IPS-15b (cell line): ENCODE results near the gene CMKLR1.

Experiments used
- H3K27me3 ChIP-seq: one replicate; pipeline ENCODE4 v1.6.1; 2013; ENCODE audit warnings: low read length; ENCODE audit not compliant: control insufficient read depth, insufficient read depth
- H3K36me3 ChIP-seq: one replicate; pipeline ENCODE4 v1.6.1; 2013; ENCODE audit warnings: low read length; ENCODE audit not compliant: control insufficient read depth, insufficient read depth
- H3K4me1 ChIP-seq: one replicate; pipeline ENCODE4 v1.6.1; 2013; ENCODE audit warnings: mild to moderate bottlenecking, low read length; ENCODE audit not compliant: control insufficient read depth, insufficient read depth
- H3K4me3 ChIP-seq: one replicate; pipeline ENCODE4 v1.5.1; 2013; ENCODE audit warnings: low read depth, low read length
- H3K9ac ChIP-seq: one replicate; pipeline ENCODE4 v1.6.1; 2013; ENCODE audit warnings: low read depth, mild to moderate bottlenecking, low read length
- H3K9me3 ChIP-seq: one replicate; pipeline ENCODE4 v1.6.1; 2013; ENCODE audit warnings: mild to moderate bottlenecking, low read length; ENCODE audit not compliant: control insufficient read depth, insufficient read depth

Gene CMKLR1

DNA sequence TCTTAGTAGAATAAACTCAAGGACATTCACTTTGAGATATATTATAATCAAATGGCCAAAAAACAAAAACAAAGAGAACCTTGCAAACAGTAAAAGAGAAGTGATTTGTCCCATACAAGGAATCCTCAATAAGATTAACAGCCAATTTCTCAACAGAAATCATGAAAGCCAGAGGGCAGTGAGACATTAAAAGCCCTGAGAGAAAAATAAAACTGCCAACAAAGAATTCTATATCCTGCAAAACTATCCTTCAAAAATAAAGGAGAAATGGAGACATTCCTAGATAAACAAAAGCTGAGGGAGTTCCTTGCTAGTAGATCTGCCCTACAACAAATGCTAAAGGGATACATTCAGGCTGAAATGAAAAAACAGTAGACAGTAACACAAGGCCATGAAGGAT, 78.1 kb downstream of the CMKLR1 start:
- Histone ChIP-seq H3K36me3 (no peaks in the 10 kb centered on the region), H3K9ac (no peak overlapping the region), H3K4me1 (no peaks in the 10 kb centered on the region), H3K9me3 (peaks cover 10% of the 10 kb centered on the region), H3K27me3 (no peaks in the 10 kb centered on the region), H3K4me3 (no peak overlapping the region)

DNA sequence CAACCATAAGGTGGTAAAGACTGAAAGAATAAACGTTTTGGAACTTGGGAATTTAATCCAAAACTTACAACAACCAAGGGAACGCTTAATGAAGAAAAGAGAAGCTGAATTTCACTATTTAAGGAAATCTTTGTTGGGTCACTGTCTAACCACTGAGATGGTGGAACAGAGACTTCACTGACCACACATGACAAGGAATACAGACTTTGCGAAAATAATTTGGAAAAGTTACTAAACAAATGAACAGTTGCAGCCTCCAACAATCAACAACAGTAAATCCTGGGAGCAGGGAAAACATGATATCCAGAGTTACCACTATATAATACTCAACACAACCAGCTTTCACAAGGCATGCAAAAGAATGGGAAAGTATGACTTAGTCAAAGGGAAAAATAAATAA, 79.1 kb downstream of the CMKLR1 start:
- H3K36me3 ChIP-seq = no peaks in the 10 kb centered on the region
- H3K9ac ChIP-seq = no peak overlapping the region
- H3K4me3 ChIP-seq = no peak overlapping the region
- H3K9me3 ChIP-seq = peaks cover 10% of the 10 kb centered on the region
- no peaks in the 10 kb centered on the region for H3K4me1 ChIP-seq
- H3K27me3 ChIP-seq = no peaks in the 10 kb centered on the region

DNA sequence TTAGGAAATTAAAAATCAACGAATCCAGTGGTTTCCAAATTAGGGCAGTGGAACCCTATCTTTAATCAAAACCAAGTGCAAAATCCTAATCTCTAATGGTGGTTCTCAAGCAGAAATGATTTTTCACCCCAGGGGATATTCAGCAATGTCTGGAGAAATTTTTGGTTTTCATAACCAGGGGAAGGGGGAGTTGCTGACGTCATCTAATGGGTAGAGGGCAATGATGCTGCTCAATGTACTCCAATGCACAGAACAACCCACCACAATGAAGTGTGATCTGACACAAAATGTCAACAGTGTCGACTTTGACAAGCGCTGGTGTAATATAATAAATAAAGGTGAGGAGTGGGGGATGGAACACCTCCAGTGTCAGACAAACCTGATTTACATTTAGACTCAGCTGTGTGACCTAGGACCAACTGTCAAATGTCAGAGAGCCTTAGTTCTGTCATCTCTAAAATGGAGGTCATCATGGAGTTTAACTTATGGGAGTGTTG, 81.5 kb downstream of the CMKLR1 start:
- Histone ChIP-seq H3K9ac (no peak overlapping the region), H3K4me3 (no peak overlapping the region), H3K4me1 (peaks cover 5% of the 10 kb centered on the region), H3K36me3 (no peaks in the 10 kb centered on the region), H3K27me3 (no peaks in the 10 kb centered on the region), H3K9me3 (peaks cover 10% of the 10 kb centered on the region)

DNA sequence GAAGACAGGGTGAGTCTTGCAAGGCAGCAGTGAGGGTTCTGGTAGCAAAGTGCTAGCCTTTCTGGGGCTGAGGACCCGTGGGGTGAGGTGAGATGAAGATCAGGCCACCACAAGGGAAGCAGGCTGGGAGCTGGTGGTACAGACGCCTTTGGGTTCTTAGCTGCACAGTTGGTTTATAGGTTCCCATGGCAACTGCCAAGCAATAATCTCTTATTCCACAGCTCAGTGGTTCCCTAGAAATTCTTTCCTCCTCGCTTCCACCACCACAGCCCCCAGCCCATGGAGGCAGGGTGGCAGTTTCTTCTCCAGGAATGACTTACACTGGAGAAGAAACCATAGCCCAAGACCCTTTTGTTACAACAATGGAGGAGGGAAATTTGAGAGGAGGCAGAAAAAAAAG, 82.1 kb downstream of the CMKLR1 start:
- H3K9me3 ChIP-seq = peaks cover 10% of the 10 kb centered on the region
- H3K36me3 ChIP-seq = no peaks in the 10 kb centered on the region
- peaks cover 5% of the 10 kb centered on the region for H3K4me1 ChIP-seq
- H3K9ac ChIP-seq = no peak overlapping the region
- H3K4me3 ChIP-seq = no peak overlapping the region
- H3K27me3 ChIP-seq = no peaks in the 10 kb centered on the region

DNA sequence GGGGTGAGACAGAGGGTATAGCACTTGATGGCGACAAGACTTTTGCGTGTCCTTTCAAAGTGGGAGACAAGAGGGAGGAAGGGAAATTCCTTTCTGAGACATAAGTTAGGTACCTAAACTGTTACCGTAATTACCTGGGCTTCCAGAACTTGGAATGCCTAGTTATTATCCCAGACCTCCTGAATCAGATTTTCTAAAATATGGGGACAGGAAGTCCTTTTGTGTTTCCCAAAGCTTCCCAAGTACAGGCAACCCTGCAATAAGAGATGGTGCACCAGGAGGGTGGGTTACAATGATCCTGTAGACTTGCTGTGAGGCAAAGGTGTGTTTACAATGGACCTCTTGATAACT, 83.9 kb downstream of the CMKLR1 start:
- H3K27me3 ChIP-seq = no peaks in the 10 kb centered on the region

DNA sequence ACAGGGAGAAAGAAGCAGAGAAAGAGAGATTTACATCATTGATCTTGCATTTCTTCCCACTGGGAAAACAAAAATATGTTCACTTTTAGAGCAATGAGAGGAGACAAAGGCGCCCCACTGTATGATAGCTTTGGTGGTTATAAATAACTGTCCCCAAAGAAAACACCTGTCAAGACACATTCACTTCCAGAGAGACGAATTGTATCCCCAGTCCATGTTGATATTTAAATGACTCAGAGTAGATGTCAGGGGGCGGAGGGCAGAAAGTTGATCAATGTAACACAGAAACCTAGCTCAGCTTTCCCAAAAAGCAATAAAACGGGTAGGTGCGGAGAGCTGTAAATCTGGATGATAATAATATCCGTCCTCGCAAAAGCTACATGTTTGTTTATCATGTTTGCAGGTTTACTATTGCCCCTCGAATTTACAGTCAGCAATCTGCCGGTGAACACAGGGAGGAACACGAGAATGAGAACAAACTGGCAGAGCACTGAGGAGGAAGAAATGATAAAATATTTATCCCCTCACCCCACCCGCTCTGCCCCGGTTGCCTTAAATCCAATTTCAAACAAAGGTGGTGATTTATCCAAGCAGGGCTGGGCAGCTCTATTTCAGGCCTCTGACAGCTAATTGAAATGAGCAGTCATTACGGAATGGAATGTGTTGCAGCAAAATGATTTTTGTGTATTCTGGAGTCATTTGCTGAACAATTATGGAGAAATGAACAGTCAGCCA, 84.4 kb downstream of the CMKLR1 start:
- H3K27me3 ChIP-seq = no peaks in the 10 kb centered on the region

More for the DNA sequence above, 83.9 kb downstream of the CMKLR1 start:
- H3K9me3 ChIP-seq = peaks cover 3% of the 10 kb centered on the region
- H3K4me3 ChIP-seq = no peak overlapping the region
- H3K36me3 ChIP-seq = no peaks in the 10 kb centered on the region
- peaks cover 5% of the 10 kb centered on the region for H3K4me1 ChIP-seq
- H3K9ac ChIP-seq = no peak overlapping the region

DNA sequence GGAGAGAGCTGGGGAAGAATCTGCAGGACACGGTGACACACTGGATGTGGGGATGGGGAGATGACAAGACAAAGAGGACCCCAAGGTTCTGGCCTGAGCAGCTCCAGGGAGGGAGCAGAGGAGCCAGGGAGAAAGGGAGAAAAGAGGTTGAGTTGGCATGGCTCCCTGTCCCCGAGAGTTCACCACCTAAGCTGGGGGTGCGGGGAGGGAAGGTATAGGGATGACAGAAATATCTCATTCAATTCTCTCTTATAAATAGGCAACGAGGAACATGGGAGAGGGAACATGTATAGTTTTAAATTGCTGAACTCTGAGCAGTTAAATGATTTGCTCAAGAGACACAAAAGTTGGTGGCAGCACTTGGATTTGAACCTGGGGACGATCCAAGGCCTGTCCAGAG, 85.1 kb downstream of the CMKLR1 start:
- H3K4me1 ChIP-seq = peaks cover 5% of the 10 kb centered on the region
- H3K9ac ChIP-seq = no peak overlapping the region
- no peaks in the 10 kb centered on the region for H3K27me3 ChIP-seq
- no peaks in the 10 kb centered on the region for H3K36me3 ChIP-seq
- no peak overlapping the region for H3K4me3 ChIP-seq
- H3K9me3 ChIP-seq = no peaks in the 10 kb centered on the region

More for the DNA sequence above, 84.4 kb downstream of the CMKLR1 start:
- no peaks in the 10 kb centered on the region for H3K36me3 ChIP-seq
- H3K9me3 ChIP-seq = no peaks in the 10 kb centered on the region
- no peak overlapping the region for H3K9ac ChIP-seq
- peaks cover 5% of the 10 kb centered on the region for H3K4me1 ChIP-seq
- no peak overlapping the region for H3K4me3 ChIP-seq

DNA sequence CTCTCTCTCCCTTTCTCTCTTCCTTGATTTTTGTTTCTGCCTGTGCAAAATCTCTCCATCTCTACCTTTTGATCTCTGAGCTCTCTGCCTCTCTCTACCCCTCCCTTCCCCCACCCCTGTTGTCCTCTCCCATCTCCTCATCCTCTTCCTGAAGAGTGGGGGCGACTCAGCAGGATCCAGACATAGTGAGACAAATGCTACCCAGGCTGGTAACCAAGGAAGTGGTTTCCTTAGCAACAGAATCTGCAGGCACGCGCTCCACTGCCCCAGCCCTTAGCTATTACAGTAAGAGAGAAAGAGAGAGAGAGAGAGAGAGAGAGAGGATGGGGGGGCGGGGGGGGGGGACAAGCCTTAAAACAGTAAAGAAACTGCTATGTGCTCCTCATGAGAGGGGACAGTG, 85.6 kb downstream of the CMKLR1 start:
- no peaks in the 10 kb centered on the region for H3K27me3 ChIP-seq
- H3K9ac ChIP-seq = no peak overlapping the region
- no peak overlapping the region for H3K4me3 ChIP-seq
- peaks cover 5% of the 10 kb centered on the region for H3K4me1 ChIP-seq
- H3K9me3 ChIP-seq = no peaks in the 10 kb centered on the region
- no peaks in the 10 kb centered on the region for H3K36me3 ChIP-seq

DNA sequence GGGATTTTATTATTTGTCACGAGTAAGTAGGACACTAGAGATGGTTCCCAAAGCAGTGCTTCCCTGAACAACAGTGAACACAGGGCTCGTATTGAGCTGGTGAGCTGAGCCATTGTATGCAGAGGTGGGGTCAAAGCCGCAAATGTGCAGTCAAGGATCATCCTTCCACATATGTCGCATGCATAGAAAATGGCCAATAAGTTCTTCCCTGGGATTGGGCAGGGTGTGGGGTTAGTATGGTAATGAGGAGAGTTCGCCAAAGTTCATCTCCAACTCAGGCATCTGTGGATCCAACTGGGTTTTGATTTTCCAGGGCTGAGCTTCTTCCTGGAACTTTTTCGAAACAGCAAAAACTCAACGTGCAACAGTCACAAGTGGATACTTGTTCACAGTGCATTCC, 86.6 kb downstream of the CMKLR1 start:
- no peak overlapping the region for H3K9ac ChIP-seq

DNA sequence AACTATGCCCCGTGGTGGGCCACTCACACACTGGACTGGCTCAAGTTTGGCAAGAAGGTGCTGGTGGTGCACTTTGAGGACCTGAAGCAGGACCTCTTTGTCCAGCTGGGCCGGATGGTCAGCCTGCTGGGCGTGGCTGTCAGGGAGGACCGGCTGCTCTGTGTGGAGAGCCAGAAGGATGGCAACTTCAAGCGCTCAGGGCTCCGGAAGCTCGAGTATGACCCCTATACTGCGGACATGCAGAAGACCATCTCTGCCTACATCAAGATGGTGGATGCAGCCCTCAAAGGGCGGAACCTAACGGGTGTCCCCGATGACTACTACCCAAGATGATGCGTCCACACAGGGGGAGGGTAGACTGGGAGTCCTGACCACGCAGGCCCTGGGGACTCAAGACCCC, 91.1 kb downstream of the CMKLR1 start:
- H3K9me3 ChIP-seq = no peaks in the 10 kb centered on the region
- no peaks in the 10 kb centered on the region for H3K36me3 ChIP-seq
- no peak overlapping the region for H3K9ac ChIP-seq
- H3K4me3 ChIP-seq = no peak overlapping the region
- H3K27me3 ChIP-seq = no peaks in the 10 kb centered on the region
- H3K4me1 ChIP-seq = no peaks in the 10 kb centered on the region

More for the DNA sequence above, 86.6 kb downstream of the CMKLR1 start:
- no peaks in the 10 kb centered on the region for H3K36me3 ChIP-seq
- H3K4me3 ChIP-seq = no peak overlapping the region
- H3K4me1 ChIP-seq = peaks cover 5% of the 10 kb centered on the region
- no peaks in the 10 kb centered on the region for H3K9me3 ChIP-seq
- H3K27me3 ChIP-seq = no peaks in the 10 kb centered on the region

DNA sequence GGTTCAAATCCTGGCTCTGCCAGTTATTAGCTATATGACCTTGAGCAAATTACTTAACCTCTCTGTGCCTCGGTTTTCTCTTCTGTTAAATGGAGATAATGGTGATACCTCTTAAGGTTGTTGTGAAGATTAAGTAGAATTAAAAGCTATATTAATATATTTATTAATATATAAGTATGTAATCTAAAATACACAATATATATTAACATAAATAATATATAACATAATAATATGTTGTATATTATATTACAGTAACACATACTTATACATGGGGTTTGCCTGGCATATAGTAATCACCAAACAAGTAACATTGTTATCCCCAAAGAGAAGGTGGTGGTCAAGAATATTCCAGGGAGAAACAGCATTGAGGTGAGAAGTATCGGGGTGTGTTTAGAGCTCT, 92.0 kb downstream of the CMKLR1 start:
- H3K9me3 ChIP-seq = no peaks in the 10 kb centered on the region
- no peak overlapping the region for H3K9ac ChIP-seq
- no peaks in the 10 kb centered on the region for H3K4me1 ChIP-seq
- H3K27me3 ChIP-seq = no peaks in the 10 kb centered on the region
- H3K4me3 ChIP-seq = no peak overlapping the region
- H3K36me3 ChIP-seq = no peaks in the 10 kb centered on the region

DNA sequence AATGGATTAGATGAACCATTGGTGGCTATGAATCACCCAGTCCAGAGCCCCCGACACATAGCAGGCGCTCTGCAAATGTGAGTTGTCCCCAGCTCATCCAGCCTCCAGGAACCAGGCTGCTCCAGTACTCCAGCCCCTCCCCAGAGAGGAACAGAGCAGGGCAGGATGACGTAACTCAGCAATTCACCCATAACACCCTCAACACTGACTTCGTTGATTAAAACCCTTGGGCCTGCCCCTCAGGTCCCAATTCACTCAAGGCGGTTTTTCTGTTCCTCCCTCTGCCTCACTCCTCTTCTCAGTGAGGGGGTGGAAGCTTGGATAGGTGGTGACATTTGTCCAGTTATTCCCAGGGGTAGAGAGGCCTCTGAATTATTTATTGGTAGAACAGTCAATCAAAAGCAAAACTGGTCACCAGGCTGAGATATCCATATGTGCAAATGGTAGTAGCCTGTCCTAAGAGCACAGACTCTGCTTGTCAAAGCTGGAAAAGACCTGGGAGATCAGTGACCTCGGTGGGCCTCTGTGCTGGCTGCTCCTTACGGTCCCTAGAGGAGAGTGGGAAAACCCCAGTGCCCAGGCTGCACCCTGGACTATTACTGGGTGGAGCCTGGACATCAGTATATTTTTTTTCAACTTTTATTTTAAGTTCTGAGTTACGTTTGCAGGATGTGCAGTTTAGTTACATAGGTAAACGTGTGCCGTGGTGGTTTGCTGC, 97.0 kb downstream of the CMKLR1 start:
- Histone ChIP-seq H3K36me3 (no peaks in the 10 kb centered on the region), H3K9ac (no peak overlapping the region), H3K27me3 (no peaks in the 10 kb centered on the region), H3K4me3 (no peak overlapping the region), H3K9me3 (no peaks in the 10 kb centered on the region), H3K4me1 (peaks cover 2% of the 10 kb centered on the region)
